Erythroblast (primary cell): ENCODE results near the gene BFAR.

Experiments used
- GATA1 ChIP-seq: IDR thresholded peaks from 2 replicates; pipeline ENCODE4 v1.6.1; 2011; ENCODE audit warnings: low read depth, mild to moderate bottlenecking, control low read depth, low read length, moderate library complexity
- POLR2A ChIP-seq: IDR thresholded peaks from 2 replicates; pipeline ENCODE4 v1.6.1; 2011; ENCODE audit warnings: mild to moderate bottlenecking, low read length

DNA sequence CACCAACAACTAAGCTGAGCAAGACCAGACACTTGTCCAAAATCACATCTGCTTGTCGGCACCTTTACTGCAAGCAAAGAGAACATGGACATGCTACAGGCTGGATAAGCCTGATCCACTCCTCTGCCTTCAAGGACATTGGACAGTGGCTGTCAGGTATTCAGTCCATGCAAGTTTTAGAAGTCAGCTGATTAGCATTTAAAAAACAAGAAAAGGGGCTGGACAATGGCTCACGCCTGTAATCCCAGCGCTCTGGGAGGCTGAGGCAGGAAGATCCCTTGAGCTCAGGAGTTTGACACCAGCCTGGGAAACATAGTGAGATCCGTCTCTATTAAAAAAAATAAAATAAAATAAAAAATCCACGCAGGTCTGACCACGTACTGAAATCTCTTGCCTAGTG lies 23.0 kb upstream of the BFAR start:
- no peak for TF ChIP-seq POLR2A
- no peak for TF ChIP-seq GATA1
